Endothelial cell of umbilical vein (primary cell): ENCODE measurements around the gene GCDH. TPM values are rescaled to one million over a fixed set of nuclear protein-coding genes. Genes with fewer than 3 reads are reported as not detected.

Experiments used
- BruUV-seq: library from RNA; stranded (reverse); fragments of 400-500 nt; replicated peaks from 2 replicates; lab custom pipeline; 2021; lab: Mats Ljungman, UMichigan
- CTCF ChIA-PET: fragments of 300-600, 350-600 bp; sonication (Branson Sonifier 250); formaldehyde crosslinking; loops from one replicate; lab custom pipeline; 2021; ENCODE audit warnings: antibody characterized with exemption, inconsistent platforms; lab: Charles Lee
- POLR2A ChIA-PET: fragments of 300-600, 350-600 bp; sonication (Branson Sonifier 250); formaldehyde crosslinking; loops from one replicate; lab custom pipeline; 2021; ENCODE audit warnings: antibody characterized with exemption, inconsistent platforms; lab: Charles Lee
- DNase-seq: peaks from one replicate; pipeline ENCODE4 v3.0.0-alpha.2; 2011; ENCODE audit warnings: low read depth, low spot score
- FAIRE-seq: peaks from 2 replicates; lab custom pipeline; 2011; peaks lifted over from hg19 to GRCh38; lab: Jason Lieb, UNC
- H2AFZ ChIP-seq: 2 replicates; pipeline ENCODE4 v1.6.0; 2012; ENCODE audit warnings: low read depth, low read length, control low read depth, inconsistent platforms
- H3K27ac ChIP-seq: 2 replicates; pipeline ENCODE4 v1.5.1; 2011; ENCODE audit warnings: low read depth, mild to moderate bottlenecking, control low read depth, low read length, moderate library complexity; ENCODE audit not compliant: insufficient read depth
- H3K27me3 ChIP-seq, 2 experiments: 2 replicates each; pipeline versions ENCODE4 v1.6.0 to v1.6.1; 2011; ENCODE audit warnings: low read length in 2 of 2, mixed read lengths in 1 of 2; ENCODE audit not compliant: control insufficient read depth in 2 of 2, insufficient read depth in 2 of 2
- H3K36me3 ChIP-seq, 2 experiments: 2 replicates in 1 of 2; 3 replicates in 1 of 2; pipeline ENCODE4 v1.5.1; 2011; ENCODE audit warnings: low read length in 2 of 2, mild to moderate bottlenecking in 1 of 2, moderate library complexity in 1 of 2; ENCODE audit not compliant: control insufficient read depth in 2 of 2, insufficient read depth in 2 of 2; ENCODE audit errors: extremely low read depth in 1 of 2
- H3K4me1 ChIP-seq: 3 replicates; pipeline ENCODE4 v1.5.1; 2011; ENCODE audit warnings: mild to moderate bottlenecking, low read length; ENCODE audit not compliant: control insufficient read depth, insufficient read depth; ENCODE audit errors: extremely low read depth
- H3K4me2 ChIP-seq: 2 replicates; pipeline ENCODE4 v1.6.1; 2011; ENCODE audit warnings: low read length, control low read depth, mixed read lengths; ENCODE audit not compliant: insufficient read depth
- H3K4me3 ChIP-seq, 3 experiments: fragments of 200-600 bp in 1 of 3; sonication (generic), shearing (Covaris generic) in 1 of 3; replicated peaks in 1 of 3; 2 replicates each; pipeline ENCODE4 v1.5.1; 2011 to 2016; ENCODE audit warnings: control low read depth in 3 of 3, low read length in 3 of 3, mild to moderate bottlenecking in 2 of 3, inconsistent platforms in 1 of 3, low read depth in 1 of 3, moderate library complexity in 1 of 3; ENCODE audit not compliant: insufficient read depth in 1 of 3
- H3K79me2 ChIP-seq: 2 replicates; pipeline ENCODE4 v1.6.0; 2012; ENCODE audit warnings: low read length, inconsistent platforms; ENCODE audit not compliant: control insufficient read depth, insufficient read depth
- H3K9ac ChIP-seq: replicated peaks from 2 replicates; pipeline ENCODE3; 2011; ENCODE audit warnings: low read length, control low read depth; ENCODE audit not compliant: insufficient read depth; ENCODE audit errors: extremely low read depth
- H3K9me1 ChIP-seq: replicated peaks from 3 replicates; pipeline ENCODE4 v1.6.0; 2011; ENCODE audit warnings: mild to moderate bottlenecking, low read length; ENCODE audit not compliant: control insufficient read depth, insufficient read depth; ENCODE audit errors: extremely low read depth
- H3K9me3 ChIP-seq: replicated peaks from 2 replicates; pipeline ENCODE4 v1.5.1; 2012; ENCODE audit warnings: low read length, inconsistent platforms; ENCODE audit not compliant: control insufficient read depth, insufficient read depth
- H4K20me1 ChIP-seq: replicated peaks from 2 replicates; pipeline ENCODE3; 2011; ENCODE audit warnings: mild to moderate bottlenecking, low read length; ENCODE audit not compliant: control insufficient read depth, insufficient read depth; ENCODE audit errors: extremely low read depth
- EZH2 ChIP-seq: IDR thresholded peaks from 2 replicates; pipeline ENCODE4 v1.6.1; 2012; ENCODE audit warnings: borderline replicate concordance, low read depth, mild to moderate bottlenecking, moderate library complexity, low read length, inconsistent platforms; ENCODE audit not compliant: severe bottlenecking
- FOS ChIP-seq: IDR thresholded peaks from 2 replicates; pipeline ENCODE4 v1.6.1; 2011; ENCODE audit warnings: mild to moderate bottlenecking, low read length, moderate library complexity, borderline replicate concordance; ENCODE audit not compliant: insufficient read depth
- GATA2 ChIP-seq: IDR thresholded peaks from 2 replicates; pipeline ENCODE4 v1.7.0; 2011; ENCODE audit warnings: low read depth, mild to moderate bottlenecking, moderate library complexity, mixed read lengths, low read length; ENCODE audit not compliant: insufficient read length, insufficient read depth
- JUN ChIP-seq: IDR thresholded peaks from 2 replicates; pipeline ENCODE4 v1.6.1; 2011; ENCODE audit warnings: borderline replicate concordance, low read depth; ENCODE audit not compliant: insufficient read length, insufficient read depth
- MYC ChIP-seq: IDR thresholded peaks from one replicate; pipeline ENCODE4 v1.6.1; 2011; ENCODE audit warnings: mild to moderate bottlenecking, low read depth, low read length
- POLR2A ChIP-seq: IDR thresholded peaks from 2 replicates; pipeline ENCODE4 v1.6.1; 2012; ENCODE audit warnings: low read depth, mild to moderate bottlenecking, control low read depth, low read length
- POLR2AphosphoS5 ChIP-seq: IDR thresholded peaks from 2 replicates; pipeline ENCODE4 v1.6.1; 2012; ENCODE audit warnings: low read depth, mild to moderate bottlenecking, control low read depth, low read length, moderate library complexity; ENCODE audit not compliant: insufficient read depth
- dilution Hi-C: fragments of 300-500 bp; cut with MboI; formaldehyde crosslinking; loops from one replicate; pipeline ENCODE4 v1.15.0; 2019; ENCODE audit warnings: low sequenced_read_pairs; ENCODE audit not compliant: extremely low pct_ligation_motif_present
- intact Hi-C: fragments of 100-400 bp; cut with micrococcal nuclease; formaldehyde crosslinking; loops from one replicate; pipeline ENCODE4 v1.10.0; 2022
- polyA plus RNA-seq, 4 experiments: library from polyadenylated mRNA; depleted of rRNA in 3 of 4; stranded (reverse) in 3 of 4; unstranded in 1 of 4; fragments of >200 nt; gene quantifications; 2 replicates each; pipeline versions ENCODE4 v1.2.1 to v1.2.3, GENCODE V29; 2011 to 2012; ENCODE audit warnings: missing spikeins in 1 of 4
- total RNA-seq: library from RNA; stranded (reverse); gene quantifications from 2 replicates; pipeline ENCODE4 v1.2.3, GENCODE V29; 2021
- TF ChIP-seq, protein P1 (sequence below): IDR thresholded peaks from 2 replicates; pipeline ENCODE4 v1.6.1; 2011; ENCODE audit not compliant: insufficient read depth, insufficient read length
- TF ChIP-seq, protein P2 (sequence below), 2 donors: IDR thresholded peaks; 1 replicate in 1 of 2; 2 replicates in 1 of 2; pipeline ENCODE4 v1.5.1; 2011; ENCODE audit warnings: low read length in 2 of 2, mild to moderate bottlenecking in 2 of 2, moderate library complexity in 2 of 2, control low read depth in 1 of 2, inconsistent platforms in 1 of 2, low read depth in 1 of 2; ENCODE audit not compliant: insufficient read depth in 1 of 2; ENCODE audit errors: extremely low read depth in 1 of 2

GCDH gene
- total and polyA plus RNA-seq, 2 donors (not counting 3 experiments of a cell fraction or from before 2014, with no cell fraction given): 27.3 to 35.8 TPM

DNA sequence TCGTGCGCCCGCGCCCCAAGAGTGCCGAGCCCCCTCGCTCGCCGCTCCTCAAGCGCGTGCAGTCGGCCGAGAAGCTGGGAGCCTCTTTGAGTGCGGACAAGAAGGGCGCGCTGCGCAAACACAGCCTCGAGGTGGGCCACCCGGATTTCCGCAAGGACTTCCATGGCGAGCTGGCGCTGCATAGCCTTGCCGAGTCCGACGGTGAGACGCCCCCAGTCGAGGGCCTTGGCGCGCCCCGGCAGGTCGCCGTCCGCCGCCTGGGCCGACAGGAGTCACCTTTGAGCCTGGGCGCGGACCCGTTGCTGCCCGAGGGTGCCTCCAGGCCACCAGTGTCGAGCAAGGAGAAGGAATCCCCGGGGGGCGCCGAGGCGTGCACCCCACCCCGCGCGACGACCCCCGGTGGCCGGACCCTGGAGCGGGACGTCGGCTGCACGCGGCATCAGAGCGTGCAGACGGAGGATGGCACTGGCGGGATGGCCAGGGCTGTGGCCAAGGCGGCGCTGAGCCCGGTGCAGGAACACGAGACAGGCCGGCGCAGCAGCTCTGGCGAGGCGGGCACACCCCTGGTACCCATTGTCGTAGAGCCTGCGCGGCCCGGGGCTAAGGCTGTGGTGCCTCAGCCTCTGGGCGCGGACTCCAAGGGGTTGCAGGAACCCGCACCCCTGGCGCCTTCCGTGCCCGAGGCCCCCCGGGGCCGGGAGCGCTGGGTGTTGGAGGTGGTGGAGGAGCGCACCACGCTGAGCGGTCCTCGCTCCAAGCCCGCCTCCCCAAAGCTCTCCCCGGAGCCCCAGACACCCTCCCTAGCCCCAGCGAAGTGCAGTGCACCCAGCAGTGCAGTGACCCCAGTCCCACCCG, 16.8 kb upstream of the GCDH start:
- ChIA-PET POLR2A (no interaction called here), CTCF (interaction anchor here (1.2 to 1.4 kb wide), 2 partner anchors 11 to 108 kb away, joined by 3 to 6 read pairs; no protein-coding TSS in a partner anchor)
- dilution Hi-C loops (no loop called here), intact Hi-C loops (no loop called here)
- DNase-seq (no peak), FAIRE-seq (no peak)
- Histone ChIP-seq H3K27ac (no peak overlapping the region), H3K9me3 (no peaks in the 10 kb centered on the region), H3K9me1 (no peaks in the 10 kb centered on the region), H4K20me1 (no peaks in the 10 kb centered on the region), H3K27me3 (no peaks in the 10 kb centered on the region), H3K4me1 (no peaks in the 10 kb centered on the region), H3K9ac (no peak overlapping the region), H3K4me2 (no peak overlapping the region), H2AFZ (no peak overlapping the region), H3K4me3 (no peak overlapping the region), H3K79me2 (no peaks in the 10 kb centered on the region), H3K36me3 (peaks cover 0 to 5% of the 10 kb centered on the region in 2 experiments)
- no TSS peak for BruUV-seq
- TF ChIP-seq JUN (no peak), POLR2AphosphoS5 (no peak), GATA2 (no peak)

DNA sequence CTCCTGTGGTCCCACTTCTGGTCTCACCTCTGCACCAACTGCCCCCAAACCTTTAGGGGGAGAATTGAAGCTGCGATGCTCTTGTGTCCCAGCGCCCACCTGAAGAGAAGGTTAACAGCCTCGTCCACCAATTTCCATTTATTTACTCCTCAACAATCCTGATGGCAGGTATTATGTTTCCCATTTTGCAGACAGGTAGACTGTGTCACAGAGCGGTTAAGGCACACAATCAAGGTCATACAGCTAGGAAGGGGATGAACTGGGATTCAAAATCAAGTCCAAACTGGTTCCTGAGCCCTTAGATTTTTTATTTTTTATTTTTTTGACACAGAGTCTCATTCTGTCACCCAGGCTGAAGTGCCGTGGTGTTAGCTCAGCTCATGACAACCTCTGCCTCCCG, 15.9 kb upstream of the GCDH start:
- FAIRE-seq (no peak), DNase-seq (no peak)
- BruUV-seq: no TSS peak
- H3K4me3 ChIP-seq: no peak overlapping the region
- dilution Hi-C loops: no loop called here
- no peaks in the 10 kb centered on the region for H3K27me3 ChIP-seq
- H2AFZ ChIP-seq: no peak overlapping the region
- TF ChIP-seq POLR2AphosphoS5 (no peak), GATA2 (no peak), FOS (no peak), POLR2A (no peak), EZH2 (no peak), JUN (no peak), MYC (no peak)
- TF ChIP-seq, protein P1, sequence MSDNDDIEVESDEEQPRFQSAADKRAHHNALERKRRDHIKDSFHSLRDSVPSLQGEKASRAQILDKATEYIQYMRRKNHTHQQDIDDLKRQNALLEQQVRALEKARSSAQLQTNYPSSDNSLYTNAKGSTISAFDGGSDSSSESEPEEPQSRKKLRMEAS: no peak
- TF ChIP-seq, protein P2, sequence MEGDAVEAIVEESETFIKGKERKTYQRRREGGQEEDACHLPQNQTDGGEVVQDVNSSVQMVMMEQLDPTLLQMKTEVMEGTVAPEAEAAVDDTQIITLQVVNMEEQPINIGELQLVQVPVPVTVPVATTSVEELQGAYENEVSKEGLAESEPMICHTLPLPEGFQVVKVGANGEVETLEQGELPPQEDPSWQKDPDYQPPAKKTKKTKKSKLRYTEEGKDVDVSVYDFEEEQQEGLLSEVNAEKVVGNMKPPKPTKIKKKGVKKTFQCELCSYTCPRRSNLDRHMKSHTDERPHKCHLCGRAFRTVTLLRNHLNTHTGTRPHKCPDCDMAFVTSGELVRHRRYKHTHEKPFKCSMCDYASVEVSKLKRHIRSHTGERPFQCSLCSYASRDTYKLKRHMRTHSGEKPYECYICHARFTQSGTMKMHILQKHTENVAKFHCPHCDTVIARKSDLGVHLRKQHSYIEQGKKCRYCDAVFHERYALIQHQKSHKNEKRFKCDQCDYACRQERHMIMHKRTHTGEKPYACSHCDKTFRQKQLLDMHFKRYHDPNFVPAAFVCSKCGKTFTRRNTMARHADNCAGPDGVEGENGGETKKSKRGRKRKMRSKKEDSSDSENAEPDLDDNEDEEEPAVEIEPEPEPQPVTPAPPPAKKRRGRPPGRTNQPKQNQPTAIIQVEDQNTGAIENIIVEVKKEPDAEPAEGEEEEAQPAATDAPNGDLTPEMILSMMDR (IDR thresholded peaks at IDR 0.05; ENCODE audit: extremely low read depth in 1 of 2, insufficient read depth in 1 of 2, low read depth in 1 of 2, low read length in 2 of 2): no peak
- no peaks in the 10 kb centered on the region for H3K4me1 ChIP-seq
- peaks cover 0 to 5% of the 10 kb centered on the region in 2 experiments for H3K36me3 ChIP-seq
- H3K9ac ChIP-seq: no peak overlapping the region
- ChIA-PET CTCF (no interaction called here), POLR2A (no interaction called here)
- no peaks in the 10 kb centered on the region for H3K9me3 ChIP-seq
- H3K9me1 ChIP-seq: no peaks in the 10 kb centered on the region
- no peak overlapping the region for H3K4me2 ChIP-seq
- no peak overlapping the region for H3K27ac ChIP-seq
- H4K20me1 ChIP-seq: no peaks in the 10 kb centered on the region
- intact Hi-C loops: no loop called here
- no peaks in the 10 kb centered on the region for H3K79me2 ChIP-seq
